SK-MEL-5 (cell line): Measurements from ENCODE around the gene FAM229B. TPM values are rescaled to one million over a fixed set of nuclear protein-coding genes. Genes with fewer than 3 reads are reported as not detected.
A peak's percentile ranks its signal among the peaks of the same experiment; 100 is the strongest.
"Not testable (repeated sequence)": the region's sequence is repeated elsewhere in the genome, so short reads cannot be mapped to it uniquely, and the experiment has no call there.

Experiments used
- DNase-seq: peaks from one replicate; pipeline ENCODE4 v3.0.0-alpha.2; 2016; ENCODE audit warnings: low read depth, low spot score
- in situ Hi-C: cut with HindIII; loops from 2 replicates; pipeline ENCODE4 v1.10.0; 2016; ENCODE audit warnings: low sequenced_read_pairs, high pct_unique_total_duplicates, low pct_unique_long_range_greater_than_20kb
- total RNA-seq: library from RNA; depleted of rRNA; stranded (reverse); fragments of >200 nt; shearing (Covaris generic); gene quantifications from 2 replicates; pipeline ENCODE4 v1.2.3, GENCODE V29; 2014

FAM229B gene
- total RNA-seq, 1 experiment from 2014 or later: 9.0 TPM

DNA sequence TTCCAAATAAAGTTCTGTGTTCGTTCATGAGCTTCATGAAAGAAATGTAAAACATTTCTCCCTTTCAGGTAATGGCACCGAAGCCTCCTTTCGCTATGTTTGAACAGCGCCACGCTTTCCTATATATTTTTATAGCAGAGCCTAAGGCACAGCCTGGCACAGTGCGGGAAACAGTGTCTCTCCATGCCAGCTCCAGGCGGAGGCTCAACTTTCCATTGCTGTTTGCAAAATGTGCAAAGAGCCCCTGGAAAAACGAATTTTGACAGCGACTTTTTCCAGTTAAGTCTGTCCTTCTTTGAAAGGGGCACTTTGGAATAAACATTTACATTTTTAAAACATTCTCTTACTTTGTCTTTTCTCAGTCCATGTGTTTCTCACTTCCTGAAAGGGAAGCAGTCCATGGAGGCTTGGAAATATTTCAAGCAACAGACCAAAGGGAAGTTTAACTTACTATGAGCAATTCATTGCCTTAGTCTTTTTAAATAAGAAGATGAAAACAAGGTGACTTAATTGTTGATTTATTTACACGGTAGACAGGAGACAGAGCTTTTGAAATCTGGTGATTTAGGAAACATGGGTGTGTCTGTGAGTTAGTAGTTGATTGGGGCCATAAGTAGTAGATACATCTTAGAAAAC, 32.7 kb upstream of the FAM229B start:
- no peak for DNase-seq
- in situ Hi-C loops: no loop called here

DNA sequence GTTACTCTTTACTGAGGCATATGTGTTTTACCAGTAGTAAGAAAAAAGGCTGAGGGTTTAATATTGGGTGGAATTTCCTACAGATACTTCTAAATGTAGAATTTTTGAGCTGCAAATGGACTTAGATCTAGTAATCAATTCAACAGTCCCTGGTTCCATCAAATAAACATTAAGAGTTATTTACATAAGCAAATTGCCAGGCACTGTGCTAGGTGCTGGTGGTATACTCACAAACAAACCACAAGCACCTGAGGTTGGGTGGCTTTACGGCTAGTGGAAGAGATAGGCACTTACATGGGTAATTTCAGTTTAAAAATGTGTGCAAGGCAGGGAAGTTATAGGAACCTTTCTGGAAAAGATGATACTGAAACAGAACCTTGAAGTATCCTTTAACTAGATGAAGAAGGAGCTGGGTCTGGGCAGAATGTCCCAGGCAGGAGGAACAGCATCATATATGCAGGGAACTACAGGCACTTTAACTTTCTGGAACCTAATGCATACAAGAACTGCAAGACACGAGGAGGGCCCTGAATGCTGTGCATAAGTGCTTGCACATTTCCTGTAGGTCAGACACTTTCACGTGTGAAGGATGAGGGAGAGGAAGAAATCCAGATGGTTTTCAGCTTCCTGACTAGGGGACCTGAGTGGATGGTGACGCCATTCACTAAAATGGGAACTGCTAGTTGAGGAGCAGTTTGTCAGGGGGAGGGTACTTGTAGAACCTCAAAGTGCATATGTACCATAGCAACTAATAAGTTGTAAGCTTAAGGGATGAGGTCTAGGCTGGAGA, 29.0 kb upstream of the FAM229B start:
- DNase-seq: no peak

GRCh38 chr6:112061605-112062004, 25.8 kb upstream of the FAM229B start:
- in situ Hi-C loops: no loop called here
- no peak for DNase-seq

More for the DNA sequence above, 29.0 kb upstream of the FAM229B start:
- in situ Hi-C loops: no loop called here

DNA sequence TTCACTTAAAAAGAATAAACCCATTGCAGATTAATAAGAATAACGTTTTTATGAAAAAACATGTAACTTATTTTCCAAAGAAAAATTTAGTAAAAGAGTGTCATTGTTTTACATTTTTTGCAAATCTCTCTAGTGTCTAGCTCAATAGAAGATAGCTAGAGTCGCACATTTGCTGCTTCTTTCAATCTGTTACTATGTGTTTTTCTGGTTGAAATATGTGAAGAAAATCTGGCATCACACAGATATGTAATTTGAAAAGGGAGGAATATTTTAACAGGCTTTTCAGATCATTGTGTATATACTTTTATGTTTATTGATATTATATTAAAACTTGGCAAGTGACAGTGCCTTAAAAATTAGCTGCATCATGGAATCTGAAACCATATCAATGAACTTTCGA, 24.4 kb upstream of the FAM229B start:
- in situ Hi-C loops: no loop called here
- DNase-seq: no peak

- in situ Hi-C loops: no loop called here
Measured at GRCh38 chr6:112065426-112065986, 21.9 kb upstream of the FAM229B start.

DNA sequence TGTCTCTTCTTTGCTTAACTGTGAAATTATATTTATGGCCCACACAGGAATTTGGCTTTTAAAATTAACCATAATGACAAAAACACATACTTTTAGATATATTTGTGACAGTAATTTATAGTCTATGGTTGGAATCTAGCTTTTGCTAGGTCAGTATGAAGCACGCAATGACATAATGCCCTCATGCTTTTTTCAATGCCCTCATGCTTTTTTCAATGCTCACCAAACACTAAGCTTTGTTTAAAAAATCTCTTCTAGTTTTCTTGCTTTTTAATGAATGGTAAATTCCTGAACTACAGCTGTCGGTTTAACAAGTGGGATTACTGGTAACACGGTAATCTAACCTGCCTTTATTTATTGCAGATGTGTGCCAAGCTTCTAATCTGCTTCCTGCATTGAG, 20.8 kb upstream of the FAM229B start:
- in situ Hi-C loops: no loop called here
- no peak for DNase-seq

More at GRCh38 chr6:112065426-112065986, 21.9 kb upstream of the FAM229B start:
- DNase-seq: no peak

DNA sequence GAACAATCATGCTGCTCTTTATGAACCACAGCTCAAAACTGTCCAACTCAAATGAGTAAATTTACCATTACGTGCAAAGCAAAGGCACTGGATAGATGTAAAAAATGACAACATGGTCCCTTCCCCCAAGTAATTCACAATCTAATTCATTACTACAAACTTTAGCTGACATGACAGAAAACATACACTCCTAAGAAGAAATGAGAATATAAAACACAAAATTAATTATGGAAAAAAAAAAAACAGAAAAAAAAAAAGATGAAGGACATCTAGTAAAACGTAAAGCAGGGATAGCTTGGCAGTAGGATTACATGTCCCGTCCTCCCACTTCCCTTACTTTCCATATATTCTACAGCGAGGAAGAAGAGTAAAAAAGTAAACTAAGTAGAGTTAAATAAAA, 5.8 kb upstream of the FAM229B start:
- DNase-seq: no peak
- in situ Hi-C loops: no loop called here

DNA sequence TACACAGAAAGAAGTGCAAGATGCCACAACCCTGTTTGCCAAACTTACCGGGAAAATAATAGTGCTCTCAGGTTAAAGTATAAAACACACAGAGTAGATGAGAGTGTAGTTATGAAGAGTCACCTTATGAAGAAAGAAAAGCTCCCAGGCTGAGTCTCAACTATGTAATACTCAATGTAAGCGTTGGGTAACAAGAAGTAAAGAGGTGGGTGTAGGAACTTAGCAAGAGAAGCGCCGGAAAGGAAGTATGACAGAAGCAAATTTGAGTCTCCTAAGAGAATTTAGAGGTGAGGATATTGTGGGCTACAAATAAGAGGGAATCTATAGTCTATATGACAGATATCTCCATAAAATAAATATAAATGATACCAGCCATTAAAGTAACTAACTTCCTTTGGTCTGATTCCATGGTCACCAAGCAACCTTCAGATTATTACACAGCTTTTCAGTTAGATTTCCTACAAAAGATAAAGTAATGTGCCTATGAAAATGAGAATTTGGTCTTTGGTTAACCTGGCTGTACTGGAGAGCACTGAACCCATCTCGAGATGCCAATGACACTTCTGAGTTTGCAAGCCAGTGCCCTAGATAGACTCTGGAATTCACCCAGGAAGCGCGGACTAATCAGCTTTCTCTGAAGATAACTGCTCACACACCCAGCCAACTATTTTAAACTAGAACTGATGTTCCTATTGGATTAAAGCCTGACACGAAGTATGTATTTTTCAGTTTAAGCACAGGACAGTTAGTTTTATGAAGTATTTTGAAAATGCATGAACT, 1.9 kb upstream of the FAM229B start:
- in situ Hi-C loops: no loop called here
- no peak for DNase-seq

- in situ Hi-C loops: no loop called here
- DNase-seq: peak; percentile 66
Measured at GRCh38 chr6:112086744-112087135, 651 bp upstream of the FAM229B start.

DNA sequence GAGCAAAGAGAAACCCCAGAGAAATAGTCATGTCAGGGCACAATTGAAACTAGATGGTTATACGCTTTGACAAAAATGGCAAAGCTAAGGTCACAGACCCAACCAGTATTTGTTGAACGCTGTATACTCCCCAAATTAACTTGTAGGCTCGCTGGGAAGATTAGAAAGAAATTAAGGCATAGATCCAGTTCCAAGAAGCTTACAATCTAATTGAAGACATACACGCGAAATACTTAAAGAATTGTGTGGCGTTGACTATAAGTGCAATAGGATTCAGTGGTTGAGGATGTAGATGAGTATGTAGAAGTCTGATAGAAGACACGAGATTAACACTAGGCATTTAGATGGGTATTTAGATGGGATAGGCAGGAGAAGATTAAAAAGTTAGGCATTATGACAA, 525 bp downstream of the FAM229B start:
- in situ Hi-C loops: no loop called here
- no peak for DNase-seq

GRCh38 chr6:112096901-112097300, 9.5 kb downstream of the FAM229B start:
- in situ Hi-C loops: no loop called here

GRCh38 chr6:112100561-112100960, 13.2 kb downstream of the FAM229B start:
- in situ Hi-C loops: no loop called here
- no peak for DNase-seq

More at GRCh38 chr6:112096901-112097300, 9.5 kb downstream of the FAM229B start:
- DNase-seq: no peak

DNA sequence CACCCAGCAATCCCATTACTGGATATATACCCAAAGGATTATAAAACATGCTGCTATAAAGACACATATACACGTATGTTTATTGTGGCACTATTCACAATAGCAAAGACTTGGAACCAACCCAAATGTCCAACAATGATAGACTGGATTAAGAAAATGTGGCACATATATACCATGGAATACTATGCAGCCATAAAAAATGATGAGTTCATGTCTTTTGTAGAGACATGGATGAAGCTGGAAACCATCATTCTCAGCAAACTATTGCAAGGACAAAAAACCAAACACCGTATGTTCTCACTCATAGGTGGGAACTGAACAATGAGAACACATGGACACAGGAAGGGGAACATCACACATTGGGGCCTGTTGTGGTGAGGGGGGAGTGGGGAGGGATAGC, 18.6 kb downstream of the FAM229B start:
- DNase-seq, in situ Hi-C loops: not testable (repeated sequence)

- in situ Hi-C loops: no loop called here
- no peak for DNase-seq
Measured at GRCh38 chr6:112106562-112106961, 19.2 kb downstream of the FAM229B start.

DNA sequence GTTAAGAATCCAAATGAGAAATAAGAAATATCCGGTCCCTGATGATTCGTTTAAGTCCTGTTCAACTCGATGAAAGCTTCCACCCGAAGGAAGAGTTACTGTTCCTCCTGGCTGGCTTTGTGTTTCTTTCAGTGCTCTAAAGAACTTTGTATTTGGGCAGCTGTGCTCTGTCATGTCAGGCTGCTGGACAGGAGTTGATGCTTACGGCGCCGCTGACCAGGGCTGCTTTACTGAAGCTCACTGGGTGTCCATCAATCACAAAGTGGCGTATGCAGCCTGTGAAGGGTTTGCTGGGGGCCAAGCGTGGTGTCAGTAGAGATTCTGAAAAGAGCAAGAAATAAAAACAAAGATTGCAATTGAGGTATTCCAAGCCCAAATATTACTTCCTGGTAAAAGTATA, 21.9 kb downstream of the FAM229B start:
- in situ Hi-C loops: no loop called here
- DNase-seq: no peak

- no peak for DNase-seq
- in situ Hi-C loops: no loop called here
Measured at GRCh38 chr6:112113431-112113830, 26.0 kb downstream of the FAM229B start.

GRCh38 chr6:112113918-112114317, 26.5 kb downstream of the FAM229B start:
- no peak for DNase-seq
- in situ Hi-C loops: no loop called here

GRCh38 chr6:112114577-112115223, 27.3 kb downstream of the FAM229B start:
- DNase-seq: no peak
- in situ Hi-C loops: no loop called here
